Effector memory CD8-positive, alpha-beta T cell (primary cell): ENCODE measurements around the gene HPS4.
A peak's percentile ranks its signal among the peaks of the same experiment; 100 is the strongest.
"Not testable (repeated sequence)": the region's sequence is repeated elsewhere in the genome, so short reads cannot be mapped to it uniquely, and the experiment has no call there.

Experiments
- ATAC-seq: fragments of 150-1000 bp; cut with Tn5 transposase; replicated peaks from 2 replicates; pipeline ENCODE4 v1.10.0; 2021; ENCODE audit warnings: mild to moderate bottlenecking, moderate library complexity
- DNase-seq, 3 experiments: peaks; one replicate each; pipeline ENCODE4 v3.0.0; 2021
- H3K27ac Mint-ChIP-seq, 2 donors: one replicate each; pipeline ENCODE4 v1.8.0; 2022; ENCODE audit warnings: mild to moderate bottlenecking in 2 of 2, mixed read lengths in 2 of 2, moderate library complexity in 2 of 2
- H3K27me3 Mint-ChIP-seq, 2 donors: one replicate each; pipeline ENCODE4 v1.8.0; 2022; ENCODE audit warnings: mixed read lengths in 2 of 2
- H3K36me3 Mint-ChIP-seq: one replicate; pipeline ENCODE4 v1.8.0; 2022; ENCODE audit warnings: mild to moderate bottlenecking, moderate library complexity, mixed read lengths; ENCODE audit not compliant: insufficient read depth
- H3K4me1 Mint-ChIP-seq, 2 donors: one replicate each; pipeline ENCODE4 v1.8.0; 2022; ENCODE audit warnings: low read depth in 2 of 2, mixed read lengths in 2 of 2
- H3K4me3 Mint-ChIP-seq, 2 donors: one replicate each; pipeline ENCODE4 v1.8.0; 2022; ENCODE audit warnings: mild to moderate bottlenecking in 2 of 2, mixed read lengths in 2 of 2, moderate library complexity in 2 of 2
- H3K9me3 Mint-ChIP-seq, 2 donors: one replicate each; pipeline ENCODE4 v1.8.0; 2022; ENCODE audit warnings: mixed read lengths in 2 of 2

The HPS4 gene

GRCh38 chr22:26439559-26439958 is 44.0 kb downstream of the HPS4 start:
- ATAC-seq: no peak
- Mint-ChIP-seq H3K36me3 (peaks cover 4% of the 10 kb centered on the region), H3K27ac (no peak overlapping the region), H3K9me3 (no peaks in the 10 kb centered on the region), H3K4me1 (peaks cover 16 to 18% of the 10 kb centered on the region in 2 donors), H3K4me3 (no peak overlapping the region), H3K27me3 (no peaks in the 10 kb centered on the region)
- no peak for DNase-seq

- ATAC-seq, H3K36me3 Mint-ChIP-seq, H3K9me3 Mint-ChIP-seq, DNase-seq, H3K27me3 Mint-ChIP-seq, H3K4me3 Mint-ChIP-seq, H3K27ac Mint-ChIP-seq: not testable (repeated sequence)
- peaks cover 16 to 18% of the 10 kb centered on the region in 2 donors for H3K4me1 Mint-ChIP-seq
Measured at GRCh38 chr22:26438776-26439175, 44.8 kb downstream of the HPS4 start.

GRCh38 chr22:26437694-26438392 is 45.7 kb downstream of the HPS4 start:
- peaks cover 6% of the 10 kb centered on the region for H3K36me3 Mint-ChIP-seq
- peak overlapping the region in 1 of 2 donors; percentile 3 for H3K27ac Mint-ChIP-seq
- H3K4me3 Mint-ChIP-seq: no peak overlapping the region
- H3K4me1 Mint-ChIP-seq: peaks cover 16 to 19% of the 10 kb centered on the region in 2 donors
- ATAC-seq: no peak
- DNase-seq: no peak
- no peaks in the 10 kb centered on the region for H3K9me3 Mint-ChIP-seq
- no peaks in the 10 kb centered on the region for H3K27me3 Mint-ChIP-seq

- Mint-ChIP-seq H3K9me3 (no peaks in the 10 kb centered on the region), H3K4me1 (peaks cover 16 to 24% of the 10 kb centered on the region in 2 donors), H3K36me3 (peaks cover 6% of the 10 kb centered on the region), H3K27ac (no peak overlapping the region), H3K4me3 (no peak overlapping the region), H3K27me3 (no peaks in the 10 kb centered on the region)
- ATAC-seq (no peak), DNase-seq (no peak)
Measured at GRCh38 chr22:26436903-26437515, 46.6 kb downstream of the HPS4 start.

GRCh38 chr22:26435327-26436093 is 48.1 kb downstream of the HPS4 start:
- H3K9me3 Mint-ChIP-seq: no peaks in the 10 kb centered on the region
- ATAC-seq (no peak), DNase-seq (no peak)
- no peaks in the 10 kb centered on the region for H3K27me3 Mint-ChIP-seq
- peaks cover 6% of the 10 kb centered on the region for H3K36me3 Mint-ChIP-seq
- H3K27ac Mint-ChIP-seq: peak overlapping the region; percentile 16 to 49
- H3K4me3 Mint-ChIP-seq: no peak overlapping the region
- H3K4me1 Mint-ChIP-seq: peaks cover 17 to 27% of the 10 kb centered on the region in 2 donors

- no peaks in the 10 kb centered on the region for H3K9me3 Mint-ChIP-seq
- peaks cover 7% of the 10 kb centered on the region for H3K36me3 Mint-ChIP-seq
- ATAC-seq (no peak), DNase-seq (no peak)
- no peaks in the 10 kb centered on the region for H3K27me3 Mint-ChIP-seq
- peaks cover 23 to 36% of the 10 kb centered on the region in 2 donors for H3K4me1 Mint-ChIP-seq
- H3K27ac Mint-ChIP-seq: no peak overlapping the region
- no peak overlapping the region for H3K4me3 Mint-ChIP-seq
Measured at GRCh38 chr22:26433805-26434204, 49.8 kb downstream of the HPS4 start.

GRCh38 chr22:26432619-26433311 is 50.8 kb downstream of the HPS4 start:
- H3K4me1 Mint-ChIP-seq: peaks cover 33 to 46% of the 10 kb centered on the region in 2 donors
- DNase-seq (no peak), ATAC-seq (no peak)
- H3K4me3 Mint-ChIP-seq: no peak overlapping the region
- H3K27ac Mint-ChIP-seq: no peak overlapping the region
- peaks cover 16% of the 10 kb centered on the region for H3K36me3 Mint-ChIP-seq
- H3K9me3 Mint-ChIP-seq: no peaks in the 10 kb centered on the region
- H3K27me3 Mint-ChIP-seq: no peaks in the 10 kb centered on the region

- H3K27me3 Mint-ChIP-seq: no peaks in the 10 kb centered on the region
- no peaks in the 10 kb centered on the region for H3K9me3 Mint-ChIP-seq
- DNase-seq: no peak
- H3K27ac Mint-ChIP-seq: peak overlapping the region in 1 of 2 donors; percentile 82
- H3K4me3 Mint-ChIP-seq: peak overlapping the region in 1 of 2 donors; percentile 86
- no peak for ATAC-seq
- peaks cover 30 to 44% of the 10 kb centered on the region in 2 donors for H3K4me1 Mint-ChIP-seq
- peaks cover 18% of the 10 kb centered on the region for H3K36me3 Mint-ChIP-seq
Measured at GRCh38 chr22:26431261-26431995, 52.2 kb downstream of the HPS4 start.

GRCh38 chr22:26430600-26430999 is 53.0 kb downstream of the HPS4 start:
- no peak for ATAC-seq

GRCh38 chr22:26429458-26430286 is 53.9 kb downstream of the HPS4 start:
- Mint-ChIP-seq H3K36me3 (peaks cover 18% of the 10 kb centered on the region), H3K4me3 (peak overlapping the region; percentile 85 to 86), H3K4me1 (peaks cover 19 to 30% of the 10 kb centered on the region in 2 donors), H3K27me3 (peaks cover 9 to 10% of the 10 kb centered on the region in 2 donors), H3K9me3 (no peaks in the 10 kb centered on the region), H3K27ac (peak overlapping the region; percentile 80 to 82)
- no peak for DNase-seq
- ATAC-seq: peak; percentile 11

More at GRCh38 chr22:26430600-26430999, 53.0 kb downstream of the HPS4 start:
- Mint-ChIP-seq H3K36me3 (peaks cover 18% of the 10 kb centered on the region), H3K4me3 (peak overlapping the region; percentile 85 to 86), H3K9me3 (no peaks in the 10 kb centered on the region), H3K27me3 (peaks cover 5 to 6% of the 10 kb centered on the region in 2 donors), H3K27ac (peak overlapping the region; percentile 80 to 82), H3K4me1 (peaks cover 26 to 38% of the 10 kb centered on the region in 2 donors)
- no peak for DNase-seq

- Mint-ChIP-seq H3K4me3 (peak within 1 kb of the TSS; percentile 94 to 95), H3K27ac (peak within 1 kb of the TSS; percentile 96 to 98), H3K9me3 (no peaks in the 10 kb centered on the region), H3K4me1 (peaks cover 19 to 30% of the 10 kb centered on the region in 2 donors), H3K27me3 (peaks cover 9 to 10% of the 10 kb centered on the region in 2 donors), H3K36me3 (peaks cover 14% of the 10 kb centered on the region)
- ATAC-seq: peak; percentile 86
- DNase-seq: peak; percentile 71 to 79 (median 78)
Measured at GRCh38 chr22:26428515-26429457, 54.8 kb downstream of the HPS4 start, which contains the start of gene ASPHD2. ASPHD2 (plus strand) TSS chr22:26429260; CDS start chr22:26433616, 4,356 bp downstream.
